ENCODE results near the gene TTYH2.
A peak's percentile ranks its signal among the peaks of the same experiment; 100 is the strongest.

The TTYH2 gene

DNA sequence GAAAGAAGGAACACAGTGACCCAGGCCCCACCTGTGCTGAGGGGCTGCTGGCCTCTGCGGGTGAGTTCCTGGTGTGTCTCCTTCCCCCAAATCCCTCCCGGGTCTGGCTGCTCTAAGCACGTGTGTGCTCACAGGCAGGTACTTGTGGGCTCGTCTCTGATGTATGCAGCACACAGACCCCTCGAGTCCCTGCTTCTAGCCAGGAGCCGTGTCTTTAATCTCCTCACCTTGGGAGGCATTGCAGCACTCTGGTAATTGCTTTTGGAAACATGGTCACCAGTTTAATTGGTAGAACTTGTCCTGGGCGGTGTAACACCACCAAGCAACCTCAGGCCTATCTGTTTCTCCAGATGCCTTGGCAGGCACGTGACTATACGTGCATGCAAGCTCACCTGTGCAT is 18.7 kb upstream of the TTYH2 start:
- no peak for DNase-seq (ENCODE audit: low read depth)
- H3K4me3 ChIP-seq (ENCODE audit: low read length) = no peak overlapping the region
- TF ChIP-seq, protein P1, sequence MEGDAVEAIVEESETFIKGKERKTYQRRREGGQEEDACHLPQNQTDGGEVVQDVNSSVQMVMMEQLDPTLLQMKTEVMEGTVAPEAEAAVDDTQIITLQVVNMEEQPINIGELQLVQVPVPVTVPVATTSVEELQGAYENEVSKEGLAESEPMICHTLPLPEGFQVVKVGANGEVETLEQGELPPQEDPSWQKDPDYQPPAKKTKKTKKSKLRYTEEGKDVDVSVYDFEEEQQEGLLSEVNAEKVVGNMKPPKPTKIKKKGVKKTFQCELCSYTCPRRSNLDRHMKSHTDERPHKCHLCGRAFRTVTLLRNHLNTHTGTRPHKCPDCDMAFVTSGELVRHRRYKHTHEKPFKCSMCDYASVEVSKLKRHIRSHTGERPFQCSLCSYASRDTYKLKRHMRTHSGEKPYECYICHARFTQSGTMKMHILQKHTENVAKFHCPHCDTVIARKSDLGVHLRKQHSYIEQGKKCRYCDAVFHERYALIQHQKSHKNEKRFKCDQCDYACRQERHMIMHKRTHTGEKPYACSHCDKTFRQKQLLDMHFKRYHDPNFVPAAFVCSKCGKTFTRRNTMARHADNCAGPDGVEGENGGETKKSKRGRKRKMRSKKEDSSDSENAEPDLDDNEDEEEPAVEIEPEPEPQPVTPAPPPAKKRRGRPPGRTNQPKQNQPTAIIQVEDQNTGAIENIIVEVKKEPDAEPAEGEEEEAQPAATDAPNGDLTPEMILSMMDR (IDR thresholded peaks at IDR 0.05; ENCODE audit: insufficient read depth, low read depth, low read length, missing control alignments) = no peak

DNA sequence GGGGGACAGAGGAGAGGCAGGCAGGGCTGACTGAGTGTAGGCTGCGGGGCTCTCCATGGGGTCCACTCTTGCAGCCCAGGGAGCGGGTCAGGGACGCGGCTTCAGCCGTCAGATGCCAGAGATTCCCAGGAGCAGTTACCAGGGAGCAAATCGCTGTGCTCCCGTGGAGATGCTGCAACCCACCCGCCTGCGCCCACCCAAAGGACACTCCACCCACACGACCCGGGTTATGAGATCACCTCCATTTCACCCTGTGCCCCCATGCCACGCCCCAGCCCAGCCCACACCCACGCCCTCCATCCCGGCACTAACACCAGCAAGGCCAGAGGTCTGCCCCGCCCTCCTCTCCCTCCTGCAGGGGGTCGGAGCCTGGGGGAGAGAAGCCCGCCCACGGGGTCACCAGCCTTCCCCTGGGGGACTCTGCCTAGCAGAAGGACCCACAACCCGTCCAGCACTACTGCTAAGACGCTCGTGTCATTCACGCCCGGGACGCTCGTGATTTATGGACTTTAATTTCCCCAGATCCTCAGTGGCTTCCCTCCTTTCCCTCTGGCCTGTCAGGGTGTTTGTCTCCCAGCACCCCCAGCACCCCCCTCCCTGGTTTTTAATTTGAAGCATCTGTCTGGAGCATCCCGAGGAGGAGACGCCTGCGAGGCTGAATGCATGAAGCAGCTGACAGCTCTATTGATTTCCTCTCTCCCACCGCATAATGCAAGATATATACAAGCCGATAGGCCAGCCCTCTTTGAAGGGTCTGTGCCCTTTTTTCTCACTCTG is 16.6 kb upstream of the TTYH2 start:
- H3K4me3 ChIP-seq (ENCODE audit: low read length) = no peak overlapping the region

DNA sequence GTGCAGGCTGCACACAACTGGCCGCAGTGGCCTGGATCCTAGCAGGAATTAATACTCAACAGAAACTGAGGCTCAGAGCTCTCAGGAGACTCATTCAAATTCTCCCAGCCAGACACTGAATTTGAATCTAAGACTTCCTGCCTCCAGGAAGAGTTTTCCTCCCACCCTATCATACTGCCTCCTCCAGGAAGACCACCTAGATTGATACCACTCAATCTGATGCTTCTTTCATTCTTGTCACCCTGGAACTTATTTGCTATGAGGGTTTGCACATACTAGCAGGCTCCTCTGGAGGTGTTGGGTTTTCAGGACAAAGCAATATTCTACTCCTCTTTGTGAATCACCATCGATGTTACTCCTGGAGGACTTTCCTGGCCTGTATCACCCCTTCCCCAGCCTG is 15.6 kb upstream of the TTYH2 start:
- TF ChIP-seq, protein P1 (IDR thresholded peaks at IDR 0.05; ENCODE audit: insufficient read depth, low read depth, low read length, missing control alignments) = no peak
- no peak for DNase-seq (ENCODE audit: low read depth)

More for the DNA sequence above, 16.6 kb upstream of the TTYH2 start:
- TF ChIP-seq, protein P1 (IDR thresholded peaks at IDR 0.05; ENCODE audit: insufficient read depth, low read depth, low read length, missing control alignments) = no peak
- DNase-seq (ENCODE audit: low read depth) = no peak

DNA sequence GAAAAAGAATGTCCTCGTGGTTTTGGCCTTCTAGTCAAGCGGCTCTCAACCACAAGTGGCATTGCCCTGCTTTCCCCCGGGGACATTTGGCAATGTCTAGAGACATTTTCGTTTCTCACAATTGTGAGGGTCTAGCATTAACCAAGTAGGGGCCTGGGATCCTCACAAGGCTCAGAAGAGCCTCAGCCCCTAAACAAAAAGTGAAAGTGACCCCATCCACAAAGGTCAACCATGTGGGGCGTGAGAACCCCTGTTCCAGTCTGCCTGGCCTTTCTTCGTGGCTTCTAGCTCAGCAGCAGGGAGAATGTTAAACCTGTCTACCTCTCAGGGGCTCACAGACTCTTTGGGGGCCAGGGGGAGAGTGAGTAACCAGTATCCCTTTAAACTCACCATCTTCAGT is 14.7 kb upstream of the TTYH2 start:
- TF ChIP-seq, protein P1 (IDR thresholded peaks at IDR 0.05; ENCODE audit: insufficient read depth, low read depth, low read length, missing control alignments) = no peak
- H3K4me3 ChIP-seq (ENCODE audit: low read length) = no peak overlapping the region
- DNase-seq (ENCODE audit: low read depth) = no peak

More for the DNA sequence above, 15.6 kb upstream of the TTYH2 start:
- no peak overlapping the region for H3K4me3 ChIP-seq (ENCODE audit: low read length)

DNA sequence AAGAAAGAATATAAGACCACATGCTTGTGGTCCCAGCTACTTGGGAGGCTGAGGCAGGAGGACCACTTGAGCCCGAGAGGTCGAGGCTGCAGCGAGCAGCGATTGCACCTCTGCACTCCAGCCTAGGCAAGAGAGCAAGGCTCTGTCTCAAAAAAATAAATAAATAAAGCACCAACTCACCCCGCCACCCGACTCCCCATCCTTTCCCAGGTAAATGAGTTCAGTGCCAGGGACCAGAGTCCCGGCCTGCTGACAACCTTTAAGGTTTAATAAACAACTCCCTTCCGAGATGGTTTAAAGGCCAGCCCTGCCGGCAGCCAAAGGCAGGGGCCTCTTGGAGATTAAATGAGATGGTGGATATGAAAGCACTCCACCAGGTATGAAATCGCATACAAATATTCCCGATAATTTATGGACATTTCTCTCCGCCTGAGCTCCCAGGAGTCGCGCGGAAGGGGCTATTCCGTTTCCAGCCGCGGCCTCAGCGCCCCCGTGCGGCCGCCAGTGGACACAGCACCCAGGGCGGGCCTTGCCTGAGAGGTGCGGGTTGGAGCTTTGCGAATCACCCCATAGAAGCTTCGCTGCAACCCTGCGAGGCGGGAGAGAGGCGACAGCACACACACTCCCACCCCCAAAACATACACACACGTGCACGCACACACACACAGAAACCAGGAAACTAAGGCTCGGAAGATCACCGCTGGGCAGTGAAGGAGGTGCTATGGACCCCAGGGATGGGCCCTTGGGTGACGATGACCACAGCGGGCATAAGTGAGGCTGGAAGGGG is 13.9 kb upstream of the TTYH2 start:
- TF ChIP-seq, protein P1 (IDR thresholded peaks at IDR 0.05; ENCODE audit: insufficient read depth, low read depth, low read length, missing control alignments) = peak; percentile 93
- H3K4me3 ChIP-seq (ENCODE audit: low read length) = no peak overlapping the region
- peak; percentile 62 for DNase-seq (ENCODE audit: low read depth)

DNA sequence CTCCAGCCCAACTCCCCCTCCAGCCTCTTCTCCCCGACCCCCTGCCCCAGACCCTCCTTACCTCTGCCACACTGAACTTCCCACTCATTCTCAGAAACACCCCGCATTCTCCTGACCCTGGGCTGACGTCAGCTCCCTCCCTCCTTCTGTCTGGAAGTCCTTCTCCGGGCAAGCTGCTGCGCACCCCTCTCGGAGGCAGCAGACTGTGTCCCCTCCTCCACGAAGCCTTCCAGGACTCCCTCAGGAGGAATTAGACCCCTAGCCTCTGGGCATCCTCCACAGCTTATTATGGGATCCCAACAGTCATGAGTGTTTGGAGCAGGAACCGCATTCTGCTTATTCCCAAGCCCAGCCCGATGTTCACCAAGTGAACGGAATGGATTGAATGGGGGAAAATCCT is 13.3 kb upstream of the TTYH2 start:
- no peak for DNase-seq (ENCODE audit: low read depth)
- no peak overlapping the region for H3K4me3 ChIP-seq (ENCODE audit: low read length)
- TF ChIP-seq, protein P1 (IDR thresholded peaks at IDR 0.05; ENCODE audit: insufficient read depth, low read depth, low read length, missing control alignments) = no peak
